Lower lobe of right lung (tissue), 2 donors: ENCODE data around the gene PDE2A. TPM values are rescaled to one million over a fixed set of nuclear protein-coding genes. Genes with fewer than 3 reads are reported as not detected.
A peak's percentile ranks its signal among the peaks of the same experiment; 100 is the strongest.

Experiments
- ATAC-seq, 2 donors: fragments of 200-7000 bp; cut with Tn5 transposase; one replicate each; pipeline ENCODE4 v1.9.1; 2020 to 2022; ENCODE audit warnings: mild to moderate bottlenecking in 2 of 2, moderate library complexity in 2 of 2
- DNase-seq: peaks from one replicate; pipeline ENCODE4 v3.0.0-alpha.2; 2020
- H3K27ac ChIP-seq: fragments of 200-600 bp; one replicate; pipeline ENCODE4 v1.8.0; 2022
- H3K27me3 ChIP-seq: fragments of 200-600 bp; one replicate; pipeline ENCODE4 v1.8.0; 2022; ENCODE audit warnings: low read depth
- H3K36me3 ChIP-seq: fragments of 200-600 bp; one replicate; pipeline ENCODE4 v1.8.0; 2022; ENCODE audit warnings: mild to moderate bottlenecking
- H3K4me1 ChIP-seq: fragments of 200-600 bp; one replicate; pipeline ENCODE4 v1.8.0; 2022
- H3K4me3 ChIP-seq: fragments of 200-600 bp; one replicate; pipeline ENCODE4 v1.8.0; 2022; ENCODE audit warnings: mild to moderate bottlenecking
- H3K9me3 ChIP-seq: fragments of 200-600 bp; one replicate; pipeline ENCODE4 v1.8.0; 2022
- intact Hi-C: fragments of 100-400 bp; cut with DNase I; formaldehyde crosslinking; loops from one replicate; pipeline ENCODE4 v1.11.0; 2022
- total RNA-seq: library from RNA; stranded (reverse); fragmentation: NEBNext Ultra II Directional; extraction: Animal tissue kit (Norgen Biotek cat#: 25700); gene quantifications from one replicate; pipeline ENCODE4 v1.2.1, GENCODE V29; 2021
- TF ChIP-seq, protein P1 (sequence below): fragments of 200-600 bp; IDR thresholded peaks from one replicate; pipeline ENCODE4 v1.8.0; 2022; ENCODE audit warnings: antibody characterized with exemption, mild to moderate bottlenecking
- donor health status: DM: no; HTN: yes; CAD: no; lungs with severe emphysema.

Gene PDE2A
- total RNA-seq, 1 donor from 2014 or later = 19.5 TPM

DNA sequence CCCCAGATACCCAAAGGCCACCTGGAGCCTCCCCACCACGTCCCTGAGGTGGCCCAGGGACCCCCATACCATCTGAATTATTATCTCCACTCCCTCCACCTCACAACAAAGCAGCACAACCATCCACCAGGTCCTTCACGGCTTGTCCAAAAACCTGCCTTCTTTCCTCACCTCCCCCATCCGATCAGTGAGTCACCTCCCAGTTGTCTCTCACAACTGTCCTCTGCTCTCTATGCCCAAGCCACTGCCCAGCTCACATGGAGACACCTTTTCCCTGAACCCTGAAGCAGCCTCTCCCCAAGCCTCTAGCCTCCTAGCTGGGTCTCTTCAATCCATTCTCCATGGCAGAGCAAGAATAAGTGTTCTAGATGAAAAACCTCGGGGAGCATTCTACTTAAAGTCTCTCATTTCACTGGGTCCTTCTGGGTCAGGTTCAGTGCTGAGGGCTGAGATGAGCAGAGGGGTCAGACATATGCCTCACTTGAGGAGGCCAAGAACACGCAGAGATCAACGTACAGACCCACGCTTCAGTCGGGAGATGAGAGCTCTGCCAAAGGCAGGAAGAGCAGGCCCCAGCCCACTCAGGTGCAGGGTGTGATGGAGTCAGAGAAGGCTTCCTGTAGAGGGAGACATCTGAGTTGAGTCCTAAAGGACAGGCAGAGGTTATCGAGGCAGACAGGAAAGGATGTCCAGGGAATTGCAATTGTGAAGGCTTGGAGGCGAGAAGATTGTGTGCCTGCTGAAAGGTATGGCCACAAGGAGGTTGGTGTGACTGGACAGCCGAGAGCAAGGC lies 74.7 kb downstream of the PDE2A start:
- Histone ChIP-seq H3K4me3 (no peak overlapping the region), H3K27ac (no peak overlapping the region), H3K4me1 (no peaks in the 10 kb centered on the region), H3K27me3 (peaks cover 12% of the 10 kb centered on the region), H3K36me3 (no peaks in the 10 kb centered on the region), H3K9me3 (no peaks in the 10 kb centered on the region)
- TF ChIP-seq, protein P1, sequence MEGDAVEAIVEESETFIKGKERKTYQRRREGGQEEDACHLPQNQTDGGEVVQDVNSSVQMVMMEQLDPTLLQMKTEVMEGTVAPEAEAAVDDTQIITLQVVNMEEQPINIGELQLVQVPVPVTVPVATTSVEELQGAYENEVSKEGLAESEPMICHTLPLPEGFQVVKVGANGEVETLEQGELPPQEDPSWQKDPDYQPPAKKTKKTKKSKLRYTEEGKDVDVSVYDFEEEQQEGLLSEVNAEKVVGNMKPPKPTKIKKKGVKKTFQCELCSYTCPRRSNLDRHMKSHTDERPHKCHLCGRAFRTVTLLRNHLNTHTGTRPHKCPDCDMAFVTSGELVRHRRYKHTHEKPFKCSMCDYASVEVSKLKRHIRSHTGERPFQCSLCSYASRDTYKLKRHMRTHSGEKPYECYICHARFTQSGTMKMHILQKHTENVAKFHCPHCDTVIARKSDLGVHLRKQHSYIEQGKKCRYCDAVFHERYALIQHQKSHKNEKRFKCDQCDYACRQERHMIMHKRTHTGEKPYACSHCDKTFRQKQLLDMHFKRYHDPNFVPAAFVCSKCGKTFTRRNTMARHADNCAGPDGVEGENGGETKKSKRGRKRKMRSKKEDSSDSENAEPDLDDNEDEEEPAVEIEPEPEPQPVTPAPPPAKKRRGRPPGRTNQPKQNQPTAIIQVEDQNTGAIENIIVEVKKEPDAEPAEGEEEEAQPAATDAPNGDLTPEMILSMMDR = no peak
- ATAC-seq (no peak), DNase-seq (no peak)
- intact Hi-C loops = no loop called here

DNA sequence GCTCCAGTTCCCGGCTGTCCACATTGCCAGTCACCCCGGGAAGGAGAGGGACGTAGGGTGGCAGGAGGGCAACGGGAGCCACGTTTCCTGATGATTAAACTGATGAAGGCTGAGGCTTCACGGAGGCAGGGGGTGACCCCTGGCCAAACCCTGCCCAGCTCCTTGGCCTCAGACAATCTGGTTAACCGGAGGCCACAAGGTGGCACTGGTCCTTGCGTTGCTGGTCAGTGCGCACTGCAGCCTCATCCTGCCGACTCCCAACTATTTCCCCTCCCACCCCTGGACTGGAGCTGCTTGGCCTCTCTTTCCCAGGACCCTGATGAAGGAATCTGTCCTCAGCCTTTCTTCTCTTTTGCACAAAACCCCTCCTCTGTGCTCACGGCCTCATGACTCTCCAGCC lies 75.3 kb downstream of the PDE2A start:
- DNase-seq (no peak), ATAC-seq (peak; percentile 48 to 58)
- Histone ChIP-seq H3K27ac (no peak overlapping the region), H3K4me3 (no peak overlapping the region), H3K4me1 (no peaks in the 10 kb centered on the region), H3K27me3 (peaks cover 12% of the 10 kb centered on the region), H3K9me3 (no peaks in the 10 kb centered on the region), H3K36me3 (no peaks in the 10 kb centered on the region)
- intact Hi-C loops = no loop called here
- TF ChIP-seq, protein P1 = peak; percentile 59

DNA sequence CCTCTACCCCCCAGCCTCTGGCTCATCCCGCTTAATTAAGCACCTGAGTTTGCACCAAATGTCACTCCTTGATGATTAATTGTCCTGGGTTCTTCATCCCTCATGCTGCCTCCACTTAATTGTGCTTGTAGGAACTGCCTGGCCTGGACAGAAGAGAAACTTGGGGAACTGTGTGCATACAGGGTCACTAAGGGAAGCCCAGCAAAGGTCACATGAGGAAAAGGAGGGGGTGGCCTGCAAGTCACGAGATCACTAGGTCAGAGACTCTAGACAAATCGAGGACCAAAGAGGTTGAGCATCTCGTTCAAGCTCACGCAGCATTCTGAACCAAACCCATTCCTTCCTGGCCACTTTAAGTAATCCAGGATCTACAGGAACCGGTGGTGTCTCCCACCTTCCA lies 75.8 kb downstream of the PDE2A start:
- H3K4me1 ChIP-seq = no peaks in the 10 kb centered on the region
- H3K27ac ChIP-seq = no peak overlapping the region
- H3K27me3 ChIP-seq = peaks cover 12% of the 10 kb centered on the region
- H3K9me3 ChIP-seq = no peaks in the 10 kb centered on the region
- intact Hi-C loops = no loop called here
- TF ChIP-seq, protein P1 = no peak
- H3K4me3 ChIP-seq = no peak overlapping the region
- ATAC-seq (no peak), DNase-seq (no peak)
- H3K36me3 ChIP-seq = no peaks in the 10 kb centered on the region

DNA sequence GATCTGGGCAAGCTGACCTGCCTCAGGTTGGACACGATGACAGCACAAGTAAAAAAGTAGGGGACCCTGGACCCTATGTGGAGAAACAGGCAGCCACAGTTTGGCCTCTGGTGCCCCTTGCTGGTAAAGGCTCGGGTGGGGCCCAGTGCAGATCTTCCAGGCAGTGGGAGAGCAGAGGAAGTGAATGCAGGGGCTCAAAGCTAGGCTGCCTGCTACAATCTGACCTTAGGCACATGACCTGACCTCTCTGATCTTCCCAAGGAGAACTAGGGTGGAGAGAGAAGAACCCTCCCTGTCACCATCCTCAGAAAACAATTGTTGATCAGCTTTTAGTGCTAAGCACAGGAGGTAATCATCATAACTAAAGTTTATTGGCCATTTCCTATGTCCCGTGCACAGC lies 76.5 kb downstream of the PDE2A start:
- Histone ChIP-seq H3K27me3 (peaks cover 12% of the 10 kb centered on the region), H3K36me3 (no peaks in the 10 kb centered on the region), H3K9me3 (no peaks in the 10 kb centered on the region), H3K4me3 (no peak overlapping the region), H3K4me1 (no peaks in the 10 kb centered on the region), H3K27ac (no peak overlapping the region)
- intact Hi-C loops = no loop called here
- DNase-seq (no peak), ATAC-seq (no peak)
- TF ChIP-seq, protein P1 = no peak

DNA sequence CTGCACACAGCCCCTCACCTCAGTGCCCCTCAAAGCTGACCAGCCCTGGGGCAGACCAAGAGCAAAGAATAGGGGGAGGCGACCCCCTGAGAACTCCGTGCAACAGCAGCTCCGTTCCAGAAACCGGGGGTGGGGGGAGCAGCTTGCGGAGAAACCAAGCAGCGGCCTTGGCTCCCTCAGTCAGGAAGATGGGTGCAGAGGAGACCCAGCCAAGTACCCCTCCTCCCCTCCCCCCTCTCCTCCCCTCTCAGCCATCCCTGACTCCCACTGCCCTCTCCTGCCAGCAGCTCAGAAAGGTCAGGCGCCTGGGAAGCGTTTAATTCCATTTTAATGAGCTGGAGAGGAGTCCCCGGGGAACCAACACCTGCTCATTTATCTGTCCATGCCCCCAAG lies 78.9 kb downstream of the PDE2A start:
- H3K36me3 ChIP-seq = no peaks in the 10 kb centered on the region
- peaks cover 26% of the 10 kb centered on the region for H3K27me3 ChIP-seq
- H3K27ac ChIP-seq = no peak overlapping the region
- DNase-seq = no peak
- no peak for ATAC-seq
- H3K9me3 ChIP-seq = no peaks in the 10 kb centered on the region
- H3K4me1 ChIP-seq = peaks cover 3% of the 10 kb centered on the region
- TF ChIP-seq, protein P1 = no peak
- intact Hi-C loops = no loop called here
- no peak overlapping the region for H3K4me3 ChIP-seq
